Activated CD8-positive, alpha-beta memory T cell treated with anti-CD3 and anti-CD28 coated beads for 1 hour (primary cell): ENCODE measurements around the gene CNKSR1.

ENCODE experiments used
- DNase-seq, 2 donors: peaks; one replicate each; pipeline ENCODE4 v3.0.0-alpha.2; 2020; ENCODE audit warnings: low read depth in 1 of 2; ENCODE audit errors: extremely low read depth in 1 of 2

The CNKSR1 gene

GRCh38 chr1:26160527-26161414 is 16.5 kb upstream of the CNKSR1 start:
- no peak for DNase-seq

- DNase-seq = peak in 1 of 2 donors; percentile 13
These were observed 15.7 kb upstream of the CNKSR1 start for GRCh38 chr1:26161415-26162219.

- DNase-seq = no peak
These were observed 15.0 kb upstream of the CNKSR1 start for GRCh38 chr1:26162220-26162709.

- no peak for DNase-seq
These were observed 13.6 kb upstream of the CNKSR1 start for GRCh38 chr1:26163684-26164035.

DNA sequence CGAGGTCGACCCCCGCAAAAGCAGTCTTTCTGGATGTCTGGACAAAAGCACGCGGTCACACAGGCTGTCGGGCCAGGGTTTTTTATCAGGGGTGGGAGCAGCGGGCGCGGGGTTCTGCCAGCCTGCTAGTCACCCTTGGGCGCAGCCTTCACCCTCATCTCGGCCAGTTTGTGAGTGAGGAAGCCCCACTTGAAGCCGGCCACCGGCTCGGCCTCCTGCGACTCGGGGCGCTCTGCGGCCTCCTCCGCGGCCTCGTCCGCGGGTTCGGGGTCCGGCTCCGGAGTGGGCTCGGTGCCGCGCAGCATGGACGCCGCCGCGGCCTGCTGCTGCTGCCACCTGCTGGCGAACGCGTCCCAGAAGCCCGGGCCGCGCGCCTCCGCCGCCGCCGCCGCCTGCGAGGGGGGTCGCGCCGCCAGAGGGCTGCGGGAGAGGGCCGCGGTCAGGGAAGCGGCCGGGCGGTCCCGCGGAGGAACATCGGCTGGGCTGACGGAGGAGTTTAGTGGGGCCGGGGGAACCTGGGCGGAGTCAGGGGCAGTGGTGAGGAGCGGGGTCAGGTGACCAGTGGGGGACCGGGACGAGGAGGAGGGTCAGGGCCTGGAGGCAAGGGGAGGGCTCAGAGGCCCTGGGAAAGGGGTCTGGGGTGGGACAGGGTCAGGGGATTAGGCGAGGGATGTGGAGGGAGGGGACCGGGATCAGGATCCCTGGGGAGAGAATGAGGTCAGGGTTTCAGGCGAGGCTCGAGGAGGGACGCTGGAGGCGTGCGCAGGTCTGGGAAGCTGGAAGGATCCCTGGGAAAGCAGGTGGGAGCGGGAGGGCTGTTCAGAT is 13.0 kb upstream of the CNKSR1 start:
- peak in 1 of 2 donors; percentile 44 for DNase-seq

DNA sequence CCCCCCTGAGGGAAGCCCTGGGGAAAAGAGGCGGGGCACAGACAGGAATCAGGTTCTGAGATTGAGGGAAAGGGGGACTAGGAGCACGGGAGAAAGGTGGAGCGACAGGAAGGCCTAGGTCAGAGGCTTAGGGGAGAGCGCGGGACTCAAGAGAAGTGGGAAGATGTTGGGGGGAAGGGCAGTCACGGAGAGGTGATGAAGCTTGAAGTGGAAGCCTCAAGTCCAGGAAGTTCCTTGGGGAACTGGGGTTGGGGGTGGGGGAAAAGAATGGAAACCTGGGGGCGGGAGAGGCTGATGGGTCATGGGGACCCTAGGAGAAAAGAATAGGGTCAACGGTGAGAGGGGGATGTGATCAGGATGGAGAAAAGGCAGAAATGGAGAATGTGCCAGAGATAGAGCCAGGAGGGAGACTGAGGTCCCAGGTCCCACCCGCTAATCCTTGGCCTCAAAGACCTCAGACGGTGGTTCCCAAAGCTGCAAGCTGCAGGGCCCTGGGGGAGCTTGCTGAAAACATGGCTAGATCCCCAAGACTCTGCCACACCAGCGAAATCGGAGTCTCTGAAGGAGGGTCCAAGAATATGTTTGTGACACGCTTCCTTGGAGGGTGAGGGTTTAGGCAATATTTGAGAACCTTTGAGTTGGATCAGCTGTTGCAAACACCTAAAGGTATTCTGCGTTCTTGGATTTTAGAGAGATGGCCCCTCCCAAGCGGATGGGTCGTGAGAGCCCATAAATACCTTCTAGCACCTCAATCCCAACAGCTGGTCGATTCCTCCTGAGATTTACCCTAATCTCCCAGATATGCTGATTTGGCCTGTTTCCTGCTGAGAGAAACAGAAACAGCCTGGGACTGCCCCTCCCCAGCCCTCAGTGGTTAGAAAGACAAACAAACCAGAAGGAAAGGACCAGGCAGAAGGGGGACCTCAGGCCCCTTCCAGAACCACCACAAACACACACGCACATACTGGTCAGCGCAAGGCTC is 12.1 kb upstream of the CNKSR1 start:
- DNase-seq = no peak

GRCh38 chr1:26166719-26167281 is 10.5 kb upstream of the CNKSR1 start:
- DNase-seq = no peak

DNA sequence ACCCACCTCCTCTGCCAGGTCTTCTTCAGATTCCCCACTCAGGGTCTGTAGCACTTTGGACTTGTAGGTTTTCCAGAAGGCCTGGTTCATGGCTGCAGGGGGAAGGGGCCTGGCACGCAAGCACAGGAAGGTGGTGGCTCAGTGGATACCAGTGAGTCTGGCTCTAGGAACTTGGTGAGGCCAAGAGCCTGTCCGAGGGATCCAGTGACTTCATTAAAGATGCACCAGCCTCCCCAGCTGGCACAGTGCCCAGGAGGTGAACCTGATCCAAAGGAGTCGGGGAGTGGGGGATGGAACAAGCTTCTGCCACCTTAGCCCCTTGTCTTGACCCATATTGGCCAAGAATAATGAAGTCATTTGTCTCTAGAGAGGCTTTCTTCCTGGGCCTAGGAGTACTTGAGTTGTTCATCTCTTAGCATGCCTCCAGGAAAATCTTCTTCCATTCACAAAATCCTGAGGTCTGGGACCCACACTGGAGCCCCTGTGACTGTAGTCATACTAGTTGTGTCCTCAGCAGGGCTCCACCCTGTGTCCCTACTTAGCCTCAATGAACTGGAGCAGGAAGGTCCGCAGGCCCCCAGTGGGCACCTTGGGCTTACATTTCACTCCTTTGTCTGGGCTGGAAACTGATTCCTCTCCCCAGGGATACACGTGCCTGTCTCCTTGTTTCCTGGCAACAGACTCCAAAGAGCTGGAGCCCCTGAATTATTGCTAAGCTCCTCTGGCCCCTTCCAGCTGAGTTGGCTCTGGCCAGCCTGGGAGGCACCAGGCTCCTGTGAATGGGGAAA is 8.7 kb upstream of the CNKSR1 start, which contains the start of gene C1orf232:
Gene C1orf232 (minus strand): TSS at position 554 of the 788 bp plus-strand sequence. CDS start 464 bp downstream, at position 90.
- no peak for DNase-seq

DNA sequence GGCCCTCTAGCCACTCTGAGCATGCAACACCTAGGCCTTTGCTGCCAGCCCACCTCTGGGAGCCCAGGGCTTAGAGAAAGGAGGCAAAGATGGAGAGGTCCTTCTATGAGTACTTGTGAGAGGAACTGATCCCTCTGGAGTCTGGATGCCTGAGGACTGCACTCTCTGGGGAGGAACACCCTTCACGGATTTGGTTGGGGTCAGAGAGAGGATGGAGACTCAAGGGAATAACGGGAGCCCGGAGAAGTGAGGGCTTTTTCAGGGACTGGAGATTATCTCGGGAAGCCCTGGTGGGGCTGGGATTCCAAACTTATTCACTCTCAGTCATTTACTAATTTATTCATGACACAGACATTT is 8.1 kb upstream of the CNKSR1 start:
- no peak for DNase-seq

GRCh38 chr1:26169669-26170471 is 7.4 kb upstream of the CNKSR1 start, which contains the start of gene ZNF593:
Gene ZNF593, plus strand, starts transcription at chr1:26169908. Its CDS starts 76 bp downstream, at chr1:26169984.
- DNase-seq = peak; percentile 51 to 76

GRCh38 chr1:26170472-26170821 is 6.8 kb upstream of the CNKSR1 start:
- no peak for DNase-seq

DNA sequence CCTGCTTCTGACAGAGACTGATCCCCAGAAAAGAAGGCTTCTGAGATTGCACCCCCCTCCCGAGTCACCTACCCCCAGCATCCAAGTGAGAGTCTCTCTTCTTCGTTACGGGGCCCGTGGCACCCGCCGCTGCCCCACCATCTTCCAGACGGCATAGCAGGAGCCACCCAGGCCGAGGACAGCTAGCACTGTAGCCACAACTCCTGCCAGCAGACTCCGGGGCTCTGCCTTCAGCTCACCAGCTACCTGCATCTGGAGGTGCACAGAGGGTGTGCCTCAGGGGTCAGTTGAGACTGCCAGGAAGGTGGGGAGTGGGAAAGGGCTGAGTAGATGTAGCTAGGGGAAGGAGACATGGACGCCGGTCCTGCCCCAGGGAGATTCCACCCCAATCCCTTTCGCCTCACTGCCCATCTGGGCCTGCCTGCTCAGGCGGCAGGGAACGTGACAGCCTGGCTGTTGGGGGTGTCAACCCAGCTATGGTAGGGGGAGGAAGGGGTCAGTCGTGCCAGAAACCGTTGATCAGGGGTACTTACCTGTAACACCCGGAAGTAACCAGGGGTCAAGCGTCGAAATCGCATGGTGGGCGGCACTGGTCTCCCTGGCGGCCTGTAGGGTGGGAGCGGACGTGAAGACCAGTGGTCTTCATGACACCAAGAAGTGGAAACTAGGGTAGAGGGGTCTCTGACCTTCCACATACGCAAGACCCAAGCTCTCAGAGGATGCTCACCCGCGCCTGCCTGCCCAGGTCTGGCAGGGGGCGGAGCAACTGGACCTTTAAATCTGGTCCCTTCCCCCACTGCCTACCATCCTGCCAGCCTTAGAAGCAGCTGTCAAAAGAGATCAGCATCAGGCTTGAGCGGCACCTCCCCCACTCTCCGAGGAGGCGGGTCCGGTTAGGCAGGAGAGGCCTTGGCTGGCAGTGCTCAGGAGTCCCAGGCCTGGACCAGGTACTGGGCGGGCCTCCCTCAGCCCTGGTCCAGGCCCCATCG is 5.9 kb upstream of the CNKSR1 start, which contains the start of gene ZNF593OS:
Gene ZNF593OS (minus strand): TSS at position 749 of the 989 bp plus-strand sequence. CDS start 171 bp downstream, at position 578.
- DNase-seq = no peak

DNA sequence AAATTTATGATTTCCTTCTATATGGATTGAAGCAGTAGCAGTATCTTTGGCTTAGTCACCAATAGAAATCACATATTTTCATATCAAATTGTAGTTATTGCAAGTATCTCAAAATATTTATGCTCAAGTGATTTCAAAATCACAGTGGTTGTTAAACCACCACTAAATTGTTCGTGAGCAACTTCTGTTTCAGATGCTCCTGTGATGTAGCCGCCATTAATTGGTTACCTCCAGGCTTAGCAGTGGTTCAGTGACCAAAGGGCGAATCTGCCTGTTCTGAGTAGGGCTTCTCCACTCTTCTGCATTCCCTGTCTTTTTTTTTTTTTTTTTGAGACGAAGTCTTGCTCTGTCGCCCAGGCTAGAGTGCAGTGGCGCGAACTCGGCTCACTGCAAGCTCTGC is 1.9 kb upstream of the CNKSR1 start:
- DNase-seq = no peak

- no peak for DNase-seq
These were observed 2.8 kb downstream of the CNKSR1 start for GRCh38 chr1:26180010-26180506.

GRCh38 chr1:26181586-26182382 is 4.5 kb downstream of the CNKSR1 start:
- no peak for DNase-seq

- no peak for DNase-seq
These were observed 5.0 kb downstream of the CNKSR1 start for GRCh38 chr1:26182383-26182696.
